PC-9 (cell line): ENCODE data around the gene CD226. TPM values are rescaled to one million over a fixed set of nuclear protein-coding genes. Genes with fewer than 3 reads are reported as not detected.

Experiments
- BruUV-seq: library from RNA; stranded (reverse); fragments of 400-500 nt; replicated peaks from 2 replicates; lab custom pipeline; 2021; lab: Mats Ljungman, UMichigan
- CTCF ChIA-PET: fragments of 300-600 bp; sonication (Branson Sonifier 250); formaldehyde crosslinking; loops from one replicate; lab custom pipeline; 2022; ENCODE audit warnings: antibody characterized with exemption; lab: Charles Lee
- POLR2A ChIA-PET: fragments of 300-600 bp; sonication (Branson Sonifier 250); formaldehyde crosslinking; loops from one replicate; lab custom pipeline; 2022; ENCODE audit warnings: antibody characterized with exemption; ENCODE audit not compliant: unreplicated experiment; lab: Charles Lee
- DNase-seq, 2 experiments: peaks; one replicate each; pipeline versions ENCODE4 v3.0.0 to v3.0.0-alpha.2; 2015 to 2022; ENCODE audit warnings: mixed read lengths in 1 of 2
- H2AFZ ChIP-seq: fragments of 200-600 bp; sonication (generic); 2 replicates; pipeline ENCODE4 v1.8.1; 2017; ENCODE audit warnings: antibody characterized with exemption
- H3F3A ChIP-seq: fragments of 200-600 bp; sonication (generic); 2 replicates; pipeline ENCODE4 v1.8.1; 2017; ENCODE audit warnings: antibody characterized with exemption, mild to moderate bottlenecking, low read depth; ENCODE audit not compliant: insufficient read depth
- H3K27ac ChIP-seq: fragments of 200-600 bp; sonication (generic); 2 replicates; pipeline ENCODE4 v1.6.1; 2016; ENCODE audit warnings: mixed run types
- H3K27me3 ChIP-seq: fragments of 200-600 bp; sonication (generic); 2 replicates; pipeline ENCODE4 v1.6.1; 2016; ENCODE audit warnings: low read depth, mixed run types; ENCODE audit not compliant: insufficient read depth
- H3K36me3 ChIP-seq: fragments of 200-600 bp; sonication (generic); 2 replicates; pipeline ENCODE4 v1.6.1; 2016; ENCODE audit warnings: low read depth, mixed run types
- H3K4me1 ChIP-seq: fragments of 200-600 bp; sonication (generic); replicated peaks from 2 replicates; pipeline ENCODE4 v1.6.1; 2016; ENCODE audit warnings: mixed run types; ENCODE audit not compliant: insufficient read depth
- H3K4me2 ChIP-seq: fragments of 200-600 bp; sonication (generic); 2 replicates; pipeline ENCODE4 v1.6.1; 2017; ENCODE audit warnings: mixed run types
- H3K4me3 ChIP-seq: fragments of 200-600 bp; sonication (generic); 2 replicates; pipeline ENCODE4 v1.6.1; 2016; ENCODE audit warnings: mixed run types
- H3K79me2 ChIP-seq: fragments of 200-600 bp; sonication (generic); 2 replicates; pipeline ENCODE4 v1.6.1; 2017; ENCODE audit warnings: low read depth, mixed run types
- H3K9me2 ChIP-seq: fragments of 200-600 bp; sonication (generic); 2 replicates; pipeline ENCODE4 v1.8.1; 2017; ENCODE audit warnings: mild to moderate bottlenecking; ENCODE audit not compliant: insufficient read depth
- H3K9me3 ChIP-seq: fragments of 200-600 bp; sonication (generic); 2 replicates; pipeline ENCODE4 v1.8.1; 2016; ENCODE audit warnings: low read depth; ENCODE audit not compliant: insufficient read depth
- H4K20me1 ChIP-seq: fragments of 200-600 bp; sonication (generic); 2 replicates; pipeline ENCODE4 v1.8.1; 2017; ENCODE audit not compliant: insufficient read depth
- EZH2 ChIP-seq: fragments of 200-600 bp; sonication (generic); IDR thresholded peaks from 2 replicates; pipeline ENCODE4 v1.8.0; 2017; ENCODE audit warnings: antibody characterized with exemption, low read depth
- intact Hi-C: fragments of 100-400 bp; cut with micrococcal nuclease; formaldehyde crosslinking; loops from one replicate; pipeline ENCODE4 v1.10.0; 2022; ENCODE audit not compliant: unreplicated experiment
- total RNA-seq: library from RNA; stranded (reverse); gene quantifications from 2 replicates; pipeline ENCODE4 v1.2.3, GENCODE V29; 2021
- TF ChIP-seq, protein P1 (sequence below): fragments of 200-600 bp; sonication (generic); conservative IDR thresholded peaks from 2 replicates; pipeline ENCODE4 v1.6.1; 2017; ENCODE audit warnings: mixed run types, antibody characterized with exemption, mild to moderate bottlenecking, moderate library complexity

CD226 gene
- total RNA-seq, 1 experiment from 2014 or later: 0.13 TPM

DNA sequence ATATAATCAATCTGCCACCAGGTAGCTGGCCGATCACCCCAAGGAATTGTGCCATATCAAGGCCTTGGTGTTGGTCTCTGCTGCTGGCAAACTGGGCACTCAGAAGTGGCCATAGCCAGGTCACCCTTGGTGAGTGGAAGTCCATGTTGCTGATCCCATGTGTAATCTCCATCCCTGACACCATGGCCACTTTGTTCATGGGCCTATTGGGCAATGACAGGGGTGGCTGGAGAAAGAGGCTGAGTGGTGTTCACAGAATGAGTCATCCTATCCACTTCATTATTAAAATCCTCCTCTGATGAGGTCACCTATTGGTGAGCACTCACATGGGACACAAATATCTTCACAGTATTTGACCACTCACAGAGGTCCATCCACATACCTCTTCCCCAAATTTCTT lies 26.7 kb upstream of the CD226 start:
- no peaks in the 10 kb centered on the region for H3K79me2 ChIP-seq
- H3K27me3 ChIP-seq: no peaks in the 10 kb centered on the region
- BruUV-seq: no TSS peak
- no peak overlapping the region for H3K4me2 ChIP-seq
- ChIA-PET POLR2A (no interaction called here), CTCF (no interaction called here)
- 0 out of 2 replicates have a peak, but pooled peaks cover 3% of the 10 kb centered on the region for H3K9me3 ChIP-seq
- TF ChIP-seq, protein P1, sequence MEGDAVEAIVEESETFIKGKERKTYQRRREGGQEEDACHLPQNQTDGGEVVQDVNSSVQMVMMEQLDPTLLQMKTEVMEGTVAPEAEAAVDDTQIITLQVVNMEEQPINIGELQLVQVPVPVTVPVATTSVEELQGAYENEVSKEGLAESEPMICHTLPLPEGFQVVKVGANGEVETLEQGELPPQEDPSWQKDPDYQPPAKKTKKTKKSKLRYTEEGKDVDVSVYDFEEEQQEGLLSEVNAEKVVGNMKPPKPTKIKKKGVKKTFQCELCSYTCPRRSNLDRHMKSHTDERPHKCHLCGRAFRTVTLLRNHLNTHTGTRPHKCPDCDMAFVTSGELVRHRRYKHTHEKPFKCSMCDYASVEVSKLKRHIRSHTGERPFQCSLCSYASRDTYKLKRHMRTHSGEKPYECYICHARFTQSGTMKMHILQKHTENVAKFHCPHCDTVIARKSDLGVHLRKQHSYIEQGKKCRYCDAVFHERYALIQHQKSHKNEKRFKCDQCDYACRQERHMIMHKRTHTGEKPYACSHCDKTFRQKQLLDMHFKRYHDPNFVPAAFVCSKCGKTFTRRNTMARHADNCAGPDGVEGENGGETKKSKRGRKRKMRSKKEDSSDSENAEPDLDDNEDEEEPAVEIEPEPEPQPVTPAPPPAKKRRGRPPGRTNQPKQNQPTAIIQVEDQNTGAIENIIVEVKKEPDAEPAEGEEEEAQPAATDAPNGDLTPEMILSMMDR: no peak
- no peak for TF ChIP-seq EZH2
- H3K36me3 ChIP-seq: no peaks in the 10 kb centered on the region
- no peaks in the 10 kb centered on the region for H3F3A ChIP-seq
- H3K27ac ChIP-seq: no peak overlapping the region
- H3K4me1 ChIP-seq: no peaks in the 10 kb centered on the region
- intact Hi-C loops: no loop called here
- no peaks in the 10 kb centered on the region for H3K9me2 ChIP-seq
- no peaks in the 10 kb centered on the region for H4K20me1 ChIP-seq
- H2AFZ ChIP-seq: no peak overlapping the region
- DNase-seq: no peak
- H3K4me3 ChIP-seq: no peak overlapping the region

DNA sequence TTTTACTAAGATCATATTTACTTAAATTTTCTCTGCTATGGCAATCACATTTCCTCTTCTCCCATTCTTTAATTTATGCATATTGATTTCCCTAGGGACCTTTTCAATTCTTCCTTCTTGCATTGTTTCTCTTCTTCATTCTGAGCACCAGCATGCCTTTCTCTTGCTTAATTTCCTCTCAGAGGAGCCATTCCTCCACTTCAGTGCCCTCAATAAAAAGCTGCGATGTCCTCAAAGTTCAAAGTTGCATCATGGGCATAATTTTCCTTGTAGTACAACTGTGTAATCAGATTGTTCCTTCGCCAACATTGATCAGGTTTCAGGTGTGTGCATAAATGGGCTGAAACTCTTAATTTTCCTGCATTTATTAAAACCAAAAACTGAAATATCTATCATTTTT lies 21.8 kb upstream of the CD226 start:
- Histone ChIP-seq H3F3A (no peaks in the 10 kb centered on the region), H3K79me2 (no peaks in the 10 kb centered on the region), H3K27me3 (no peaks in the 10 kb centered on the region), H3K9me2 (no peaks in the 10 kb centered on the region), H3K4me2 (no peak overlapping the region), H3K4me3 (no peak overlapping the region), H2AFZ (no peak overlapping the region), H3K27ac (no peak overlapping the region), H4K20me1 (no peaks in the 10 kb centered on the region), H3K36me3 (no peaks in the 10 kb centered on the region), H3K4me1 (no peaks in the 10 kb centered on the region), H3K9me3 (0 out of 2 replicates have a peak, but pooled peaks cover 3% of the 10 kb centered on the region)
- CTCF ChIA-PET: no interaction called here
- DNase-seq: no peak
- BruUV-seq: no TSS peak
- POLR2A ChIA-PET: no interaction called here
- TF ChIP-seq, protein P1: no peak
- TF ChIP-seq EZH2: no peak
- intact Hi-C loops: no loop called here

DNA sequence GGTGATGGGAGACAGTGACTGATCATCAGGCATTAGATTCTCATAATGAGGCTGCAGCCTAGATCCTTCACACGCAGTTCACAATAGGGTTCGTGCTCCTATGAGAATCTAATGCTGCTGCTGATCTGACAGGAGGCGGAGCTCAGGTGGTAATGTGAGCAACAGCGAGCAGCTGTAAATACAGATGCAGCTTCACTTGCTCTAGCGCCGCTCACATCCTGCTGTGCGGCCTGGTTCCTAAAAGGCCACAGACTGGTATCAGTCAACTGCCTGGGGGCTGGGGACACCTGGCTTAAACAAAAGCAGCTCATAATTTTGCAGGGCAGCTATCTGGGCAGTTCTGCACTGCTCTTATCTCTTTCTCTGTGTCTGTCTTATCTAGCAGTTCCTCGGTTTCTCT lies 20.4 kb upstream of the CD226 start:
- Histone ChIP-seq H3K4me2 (no peak overlapping the region), H3K27me3 (no peaks in the 10 kb centered on the region), H3K79me2 (no peaks in the 10 kb centered on the region), H3K4me1 (no peaks in the 10 kb centered on the region), H3K4me3 (no peak overlapping the region), H2AFZ (no peak overlapping the region), H3K9me3 (0 out of 2 replicates have a peak, but pooled peaks cover 2% of the 10 kb centered on the region), H3K36me3 (no peaks in the 10 kb centered on the region), H3K9me2 (no peaks in the 10 kb centered on the region), H3K27ac (no peak overlapping the region), H3F3A (no peaks in the 10 kb centered on the region), H4K20me1 (no peaks in the 10 kb centered on the region)
- CTCF ChIA-PET: no interaction called here
- BruUV-seq: no TSS peak
- no peak for DNase-seq
- POLR2A ChIA-PET: no interaction called here
- intact Hi-C loops: no loop called here
- no peak for TF ChIP-seq EZH2
- TF ChIP-seq, protein P1: no peak
